Heart left ventricle (tissue), 13 donors: ENCODE measurements around the gene EIPR1.

Source experiments
- POLR2A ChIP-seq, 2 donors: fragments of 450-650 bp; IDR thresholded peaks; one replicate each; pipeline ENCODE4 v1.6.1; 2017; ENCODE audit warnings: antibody characterized with exemption in 2 of 2, mild to moderate bottlenecking in 2 of 2, moderate library complexity in 2 of 2
- TF ChIP-seq, protein P1 (sequence below), 12 donors: fragments of 200-600 bp; sonication (generic) in 4 of 12; IDR thresholded peaks; one replicate each; pipeline versions ENCODE4 v1.5.0 to v1.8.0; 2018 to 2022; ENCODE audit warnings: antibody characterized with exemption in 12 of 12, mild to moderate bottlenecking in 5 of 12
- donor health status: ischemic (EF 13 %, LVEDD 7.1; RV severe dilation, severe dysfunction).
- donor health status: DM: no; HTN: yes; CAD: no.
- donor health status: DM: no; HTN: no; CAD: no.
- donor health status: ischemic (EF 25% LVEDD 6.9; RV normal size, moderate dysfunction).
- donor health status: ischemic (EF 25% LVEDD 5.7; RV mildly dilated, moderate dysfunction).
- donor health status: ischemic (EF 35%, LVEDD 5.7; RV mildly dilated, moderate dysfunction).
- donor health status: nonischemic (EF 11% LVEDD 7.7; RV severe dilation, severe dysfunction).
- donor health status: DM: yes; HTN: yes; CAD: no.
- donor health status: PGD.
- donor health status: ischemic (EF 29% LVEDD 5.4; RV normal size, mild dysfunction).
- donor health status: nonischemic (EF 23%, LVEDD 6.1; RV moderate dilation, normal function).

- TF ChIP-seq, protein P1, sequence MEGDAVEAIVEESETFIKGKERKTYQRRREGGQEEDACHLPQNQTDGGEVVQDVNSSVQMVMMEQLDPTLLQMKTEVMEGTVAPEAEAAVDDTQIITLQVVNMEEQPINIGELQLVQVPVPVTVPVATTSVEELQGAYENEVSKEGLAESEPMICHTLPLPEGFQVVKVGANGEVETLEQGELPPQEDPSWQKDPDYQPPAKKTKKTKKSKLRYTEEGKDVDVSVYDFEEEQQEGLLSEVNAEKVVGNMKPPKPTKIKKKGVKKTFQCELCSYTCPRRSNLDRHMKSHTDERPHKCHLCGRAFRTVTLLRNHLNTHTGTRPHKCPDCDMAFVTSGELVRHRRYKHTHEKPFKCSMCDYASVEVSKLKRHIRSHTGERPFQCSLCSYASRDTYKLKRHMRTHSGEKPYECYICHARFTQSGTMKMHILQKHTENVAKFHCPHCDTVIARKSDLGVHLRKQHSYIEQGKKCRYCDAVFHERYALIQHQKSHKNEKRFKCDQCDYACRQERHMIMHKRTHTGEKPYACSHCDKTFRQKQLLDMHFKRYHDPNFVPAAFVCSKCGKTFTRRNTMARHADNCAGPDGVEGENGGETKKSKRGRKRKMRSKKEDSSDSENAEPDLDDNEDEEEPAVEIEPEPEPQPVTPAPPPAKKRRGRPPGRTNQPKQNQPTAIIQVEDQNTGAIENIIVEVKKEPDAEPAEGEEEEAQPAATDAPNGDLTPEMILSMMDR (IDR thresholded peaks at IDR 0.05): no peak
- TF ChIP-seq POLR2A (IDR thresholded peaks at IDR 0.05): no peak
Observed at GRCh38 chr2:3270095-3270478, 107.5 kb downstream of the EIPR1 start.
